Neural progenitor cell (in vitro differentiated cells): Measurements from ENCODE around the gene RNF126. TPM values are rescaled to one million over a fixed set of nuclear protein-coding genes. Genes with fewer than 3 reads are reported as not detected.

Experiments
- DNase-seq: peaks from one replicate; pipeline ENCODE4 v3.0.0-alpha.2; 2016; ENCODE audit warnings: low spot score
- H2AFZ ChIP-seq: fragments of 200-600 bp; sonication (generic); replicated peaks from 2 replicates; pipeline ENCODE4 v1.6.1; 2016; ENCODE audit warnings: antibody characterized with exemption
- H3F3A ChIP-seq: fragments of 200-600 bp; sonication (generic); 2 replicates; pipeline ENCODE4 v1.6.1; 2016; ENCODE audit warnings: antibody characterized with exemption, low read depth
- H3K27ac ChIP-seq: fragments of 200-600 bp; sonication (generic); 2 replicates; pipeline ENCODE4 v1.5.1; 2016; ENCODE audit warnings: mild to moderate bottlenecking
- H3K27me3 ChIP-seq: fragments of 200-600 bp; sonication (generic); 2 replicates; pipeline ENCODE4 v1.6.1; 2016; ENCODE audit warnings: mild to moderate bottlenecking, moderate library complexity
- H3K36me3 ChIP-seq: fragments of 200-600 bp; sonication (generic); 2 replicates; pipeline ENCODE4 v1.5.1; 2016
- H3K4me1 ChIP-seq: fragments of 200-600 bp; sonication (generic); 2 replicates; pipeline ENCODE4 v1.6.1; 2016; ENCODE audit warnings: mixed run types
- H3K4me2 ChIP-seq: fragments of 200-600 bp; sonication (generic); 2 replicates; pipeline ENCODE4 v1.6.1; 2016
- H3K4me3 ChIP-seq: fragments of 200-600 bp; sonication (generic); 2 replicates; pipeline ENCODE4 v1.5.1; 2016
- H3K79me2 ChIP-seq: fragments of 200-600 bp; sonication (generic); 2 replicates; pipeline ENCODE4 v1.6.1; 2016; ENCODE audit warnings: low read depth
- H3K9ac ChIP-seq: fragments of 200-600 bp; sonication (generic); 2 replicates; pipeline ENCODE4 v1.6.1; 2016
- H3K9me3 ChIP-seq: fragments of 200-600 bp; sonication (generic); 2 replicates; pipeline ENCODE4 v1.5.1; 2016; ENCODE audit warnings: low read depth
- H4K20me1 ChIP-seq: fragments of 200-600 bp; sonication (generic); 2 replicates; pipeline ENCODE4 v1.6.1; 2016; ENCODE audit warnings: low read depth
- H3K27ac Mint-ChIP-seq: 3 replicates; pipeline ENCODE4 v1.8.0; 2021; ENCODE audit warnings: mixed read lengths
- H3K27me3 Mint-ChIP-seq: 2 replicates; pipeline ENCODE4 v1.8.0; 2022; ENCODE audit warnings: low read depth, mild to moderate bottlenecking, inconsistent platforms, moderate library complexity, mixed read lengths; ENCODE audit not compliant: insufficient read depth
- H3K36me3 Mint-ChIP-seq: 3 replicates; pipeline ENCODE4 v1.8.0; 2021; ENCODE audit warnings: mixed read lengths
- H3K4me1 Mint-ChIP-seq: 3 replicates; pipeline ENCODE4 v1.8.0; 2021; ENCODE audit warnings: mixed read lengths
- H3K4me3 Mint-ChIP-seq: 3 replicates; pipeline ENCODE4 v1.8.0; 2021; ENCODE audit warnings: mild to moderate bottlenecking, moderate library complexity, mixed read lengths
- H3K9me3 Mint-ChIP-seq: 3 replicates; pipeline ENCODE4 v1.8.0; 2020; ENCODE audit warnings: mixed read lengths
- CTCF ChIP-seq: fragments of 200-600 bp; sonication (generic); IDR thresholded peaks from 2 replicates; pipeline ENCODE4 v1.5.1; 2017; ENCODE audit warnings: antibody characterized with exemption, mild to moderate bottlenecking
- EZH2 ChIP-seq: fragments of 200-600 bp; sonication (generic); IDR thresholded peaks from 2 replicates; pipeline ENCODE4 v1.6.1; 2017; ENCODE audit warnings: antibody characterized with exemption, mild to moderate bottlenecking, moderate library complexity
- EZH2phosphoT487 ChIP-seq: fragments of 200-600 bp; sonication (generic); IDR thresholded peaks from 2 replicates; pipeline ENCODE4 v1.6.1; 2017; ENCODE audit warnings: antibody characterized with exemption
- total RNA-seq: library from RNA; depleted of rRNA; stranded (reverse); fragments of >200 nt; gene quantifications from 2 replicates; pipeline ENCODE4 v1.2.3, GENCODE V29; 2015; ENCODE audit warnings: low replicate concordance

The RNF126 gene
- total RNA-seq, 1 donor from 2014 or later: 9.7 TPM

DNA sequence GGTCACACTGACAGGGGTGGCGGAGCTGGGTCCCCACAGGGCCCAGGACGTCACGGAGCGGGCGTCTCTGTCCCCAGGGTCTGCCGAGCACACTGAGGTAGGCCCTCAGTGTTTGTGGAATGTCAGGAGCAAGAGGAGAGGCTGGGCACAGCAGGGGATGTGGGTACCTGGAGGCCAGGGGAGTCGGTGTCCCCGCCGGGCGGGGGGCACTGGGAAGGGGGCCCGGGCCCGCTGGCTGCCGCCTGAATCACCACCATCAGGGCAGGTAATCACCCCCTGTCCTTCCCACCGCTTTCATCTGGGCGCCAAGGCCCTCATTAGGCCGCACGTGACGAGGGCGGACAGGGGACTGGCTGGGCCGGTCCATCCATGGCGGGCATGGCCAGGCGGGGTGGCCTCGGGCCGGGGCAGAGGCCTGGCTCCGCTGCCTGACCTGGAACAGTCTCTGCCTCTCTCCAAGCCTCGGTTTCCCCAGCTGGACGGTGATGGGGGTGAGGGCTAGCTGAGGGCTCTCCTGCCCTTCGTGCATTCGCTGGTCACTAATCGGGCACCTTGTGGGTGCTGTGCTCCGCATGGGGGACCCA, 22.3 kb downstream of the RNF126 start:
- Histone ChIP-seq H3F3A (peaks cover 18% of the 10 kb centered on the region), H3K9me3 (no peaks in the 10 kb centered on the region), H2AFZ (no peak overlapping the region), H3K4me2 (no peak overlapping the region), H3K27me3 (peaks cover 39% of the 10 kb centered on the region), H3K9ac (no peak overlapping the region), H3K27ac (no peak overlapping the region), H3K36me3 (no peaks in the 10 kb centered on the region), H3K4me3 (no peak overlapping the region), H3K4me1 (no peaks in the 10 kb centered on the region), H4K20me1 (peaks cover 20% of the 10 kb centered on the region), H3K79me2 (no peaks in the 10 kb centered on the region)
- H3K36me3 Mint-ChIP-seq: no peaks in the 10 kb centered on the region
- no peak for DNase-seq
- TF ChIP-seq EZH2phosphoT487: no peak
- no peak for TF ChIP-seq EZH2
- TF ChIP-seq CTCF: no peak
- H3K4me3 Mint-ChIP-seq: no peak overlapping the region
- no peaks in the 10 kb centered on the region for H3K9me3 Mint-ChIP-seq
- H3K27ac Mint-ChIP-seq: no peak overlapping the region
- H3K27me3 Mint-ChIP-seq: peaks cover 9% of the 10 kb centered on the region
- H3K4me1 Mint-ChIP-seq: peaks cover 4% of the 10 kb centered on the region

DNA sequence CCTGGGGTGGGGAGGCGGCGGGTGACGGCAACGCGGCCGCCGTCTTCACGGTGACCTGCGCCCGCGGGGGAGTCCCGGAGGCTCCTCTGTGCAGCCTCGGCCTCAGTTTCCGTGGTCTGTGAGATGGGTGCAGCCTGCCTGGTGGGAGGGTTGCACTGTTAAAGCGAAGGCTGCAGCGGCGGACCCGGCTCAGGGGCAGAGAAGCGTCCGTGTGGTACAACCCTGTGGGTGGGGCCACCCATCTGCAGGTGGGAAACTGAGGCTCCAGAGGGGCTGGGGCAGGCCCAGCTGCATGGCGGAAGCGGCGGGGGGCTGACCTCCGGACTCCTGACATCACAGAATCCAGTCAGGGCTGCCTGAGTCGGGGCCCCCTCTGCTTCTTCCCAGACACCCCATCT, 22.9 kb downstream of the RNF126 start:
- Mint-ChIP-seq H3K4me1 (peaks cover 4% of the 10 kb centered on the region), H3K9me3 (no peaks in the 10 kb centered on the region), H3K27ac (no peak overlapping the region), H3K4me3 (peak overlapping the region; percentile 38), H3K36me3 (no peaks in the 10 kb centered on the region), H3K27me3 (peaks cover 9% of the 10 kb centered on the region)
- TF ChIP-seq EZH2 (no peak), EZH2phosphoT487 (no peak), CTCF (no peak)
- Histone ChIP-seq H3K27me3 (peaks cover 39% of the 10 kb centered on the region), H3K4me1 (no peaks in the 10 kb centered on the region), H2AFZ (no peak overlapping the region), H3K4me3 (peak overlapping the region; percentile 54), H3K27ac (no peak overlapping the region), H3K4me2 (peak overlapping the region; percentile 81), H3F3A (peaks cover 18% of the 10 kb centered on the region), H3K36me3 (no peaks in the 10 kb centered on the region), H3K79me2 (no peaks in the 10 kb centered on the region), H3K9ac (no peak overlapping the region), H3K9me3 (no peaks in the 10 kb centered on the region), H4K20me1 (peaks cover 20% of the 10 kb centered on the region)
- no peak for DNase-seq

DNA sequence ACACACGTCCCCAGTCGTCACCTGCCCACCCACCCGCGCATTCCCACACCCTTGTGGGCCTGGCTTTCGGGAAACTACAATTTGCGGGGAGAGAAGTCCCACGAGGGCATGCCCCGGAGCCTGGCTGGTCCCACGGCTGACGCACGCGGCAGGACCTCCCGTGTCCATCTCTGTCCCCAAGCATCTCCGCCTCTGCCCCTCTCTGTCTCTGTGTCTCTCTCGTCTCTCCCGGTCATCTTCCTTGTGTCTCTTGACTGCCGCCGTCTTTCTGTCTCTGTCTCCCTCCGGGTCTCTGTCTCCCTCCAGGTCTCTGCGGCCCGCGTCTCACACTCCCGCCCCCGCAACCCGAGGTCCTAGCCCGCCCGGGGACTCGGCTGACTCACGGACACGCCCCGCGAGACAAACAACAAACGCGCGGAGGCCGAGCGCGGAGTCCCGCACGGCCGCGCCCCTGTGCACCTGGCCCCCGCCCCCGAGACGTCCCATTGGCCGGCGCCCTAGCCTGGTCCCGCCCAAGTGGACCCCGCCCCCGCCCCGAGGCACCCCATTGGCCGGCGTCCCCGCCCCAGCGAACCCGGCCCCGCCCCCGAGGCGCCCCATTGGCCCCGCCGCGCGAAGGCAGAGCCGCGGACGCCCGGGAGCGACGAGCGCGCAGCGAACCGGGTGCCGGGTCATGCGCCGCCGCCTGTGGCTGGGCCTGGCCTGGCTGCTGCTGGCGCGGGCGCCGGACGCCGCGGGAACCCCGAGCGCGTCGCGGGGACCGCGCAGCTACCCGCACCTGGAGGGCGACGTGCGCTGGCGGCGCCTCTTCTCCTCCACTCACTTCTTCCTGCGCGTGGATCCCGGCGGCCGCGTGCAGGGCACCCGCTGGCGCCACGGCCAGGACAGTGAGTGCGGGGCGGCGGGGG, 23.5 kb downstream of the RNF126 start, which contains the start of gene FGF22:
FGF22 (plus strand) TSS at position 627 of the 908 bp plus-strand sequence; CDS start at position 674, 47 bp downstream.
- DNase-seq: peak; percentile 96
- TF ChIP-seq EZH2 (peak; percentile 55), EZH2phosphoT487 (peak; percentile 30), CTCF (no peak)
- H3F3A ChIP-seq: peaks cover 18% of the 10 kb centered on the region
- H3K4me3 ChIP-seq: peak within 1 kb of the TSS; percentile 54
- H2AFZ ChIP-seq: peak within 1 kb of the TSS; percentile 11
- no peaks in the 10 kb centered on the region for H3K4me1 ChIP-seq
- H3K4me3 Mint-ChIP-seq: peak within 1 kb of the TSS; percentile 77
- no peak within 1 kb of the TSS for H3K27ac ChIP-seq
- H3K27me3 ChIP-seq: peaks cover 39% of the 10 kb centered on the region
- no peak within 1 kb of the TSS for H3K9ac ChIP-seq
- no peak within 1 kb of the TSS for H3K27ac Mint-ChIP-seq
- H3K36me3 Mint-ChIP-seq: no peaks in the 10 kb centered on the region
- H3K9me3 ChIP-seq: no peaks in the 10 kb centered on the region
- H3K36me3 ChIP-seq: no peaks in the 10 kb centered on the region
- H3K9me3 Mint-ChIP-seq: no peaks in the 10 kb centered on the region
- H3K4me2 ChIP-seq: peak within 1 kb of the TSS; percentile 81
- peaks cover 9% of the 10 kb centered on the region for H3K27me3 Mint-ChIP-seq
- peaks cover 4% of the 10 kb centered on the region for H3K4me1 Mint-ChIP-seq
- no peaks in the 10 kb centered on the region for H3K79me2 ChIP-seq
- peaks cover 20% of the 10 kb centered on the region for H4K20me1 ChIP-seq
